ENCODE results near the gene LRRC14B.

Gene LRRC14B

GRCh38 chr5:145585-146323, 45.5 kb upstream of the LRRC14B start:
- peaks cover 5% of the 10 kb centered on the region for H3K27me3 Mint-ChIP-seq (ENCODE audit: low read depth)
- TF ChIP-seq, protein P1, sequence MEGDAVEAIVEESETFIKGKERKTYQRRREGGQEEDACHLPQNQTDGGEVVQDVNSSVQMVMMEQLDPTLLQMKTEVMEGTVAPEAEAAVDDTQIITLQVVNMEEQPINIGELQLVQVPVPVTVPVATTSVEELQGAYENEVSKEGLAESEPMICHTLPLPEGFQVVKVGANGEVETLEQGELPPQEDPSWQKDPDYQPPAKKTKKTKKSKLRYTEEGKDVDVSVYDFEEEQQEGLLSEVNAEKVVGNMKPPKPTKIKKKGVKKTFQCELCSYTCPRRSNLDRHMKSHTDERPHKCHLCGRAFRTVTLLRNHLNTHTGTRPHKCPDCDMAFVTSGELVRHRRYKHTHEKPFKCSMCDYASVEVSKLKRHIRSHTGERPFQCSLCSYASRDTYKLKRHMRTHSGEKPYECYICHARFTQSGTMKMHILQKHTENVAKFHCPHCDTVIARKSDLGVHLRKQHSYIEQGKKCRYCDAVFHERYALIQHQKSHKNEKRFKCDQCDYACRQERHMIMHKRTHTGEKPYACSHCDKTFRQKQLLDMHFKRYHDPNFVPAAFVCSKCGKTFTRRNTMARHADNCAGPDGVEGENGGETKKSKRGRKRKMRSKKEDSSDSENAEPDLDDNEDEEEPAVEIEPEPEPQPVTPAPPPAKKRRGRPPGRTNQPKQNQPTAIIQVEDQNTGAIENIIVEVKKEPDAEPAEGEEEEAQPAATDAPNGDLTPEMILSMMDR (IDR thresholded peaks at IDR 0.05; ENCODE audit: unreplicated experiment in 3 of 3): no peak
- H3K4me1 Mint-ChIP-seq: no peaks in the 10 kb centered on the region
- no peak overlapping the region for H3K4me3 Mint-ChIP-seq
- H3K36me3 Mint-ChIP-seq (ENCODE audit: low read depth): peaks cover 57% of the 10 kb centered on the region
- H3K27ac Mint-ChIP-seq: no peak overlapping the region
- H3K9me3 Mint-ChIP-seq: peaks cover 19% of the 10 kb centered on the region

DNA sequence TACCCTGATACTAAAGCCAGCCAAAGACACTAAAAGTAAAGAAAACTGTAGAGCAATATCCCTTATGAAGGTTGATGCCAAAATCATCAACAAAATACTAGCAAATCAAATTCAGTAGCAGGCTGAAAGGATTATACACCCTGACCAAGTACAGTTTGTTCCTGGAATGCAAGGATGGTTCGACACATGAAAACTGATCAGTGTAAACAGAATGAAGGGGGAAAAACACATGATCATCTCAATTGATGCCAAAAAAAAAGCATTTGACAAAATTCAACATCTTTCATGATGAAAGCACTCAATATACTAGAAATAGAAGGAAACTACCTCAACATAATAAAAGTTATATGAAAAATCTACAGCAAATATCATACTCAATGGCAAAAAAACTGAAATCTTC, 43.5 kb upstream of the LRRC14B start:
- peaks cover 5% of the 10 kb centered on the region for H3K27me3 Mint-ChIP-seq (ENCODE audit: low read depth)
- H3K9me3 Mint-ChIP-seq: peaks cover 19% of the 10 kb centered on the region
- H3K4me1 Mint-ChIP-seq: no peaks in the 10 kb centered on the region
- no peak overlapping the region for H3K27ac Mint-ChIP-seq
- H3K4me3 Mint-ChIP-seq: no peak overlapping the region
- TF ChIP-seq, protein P1 (IDR thresholded peaks at IDR 0.05; ENCODE audit: unreplicated experiment in 3 of 3): no peak
- peaks cover 56% of the 10 kb centered on the region for H3K36me3 Mint-ChIP-seq (ENCODE audit: low read depth)

DNA sequence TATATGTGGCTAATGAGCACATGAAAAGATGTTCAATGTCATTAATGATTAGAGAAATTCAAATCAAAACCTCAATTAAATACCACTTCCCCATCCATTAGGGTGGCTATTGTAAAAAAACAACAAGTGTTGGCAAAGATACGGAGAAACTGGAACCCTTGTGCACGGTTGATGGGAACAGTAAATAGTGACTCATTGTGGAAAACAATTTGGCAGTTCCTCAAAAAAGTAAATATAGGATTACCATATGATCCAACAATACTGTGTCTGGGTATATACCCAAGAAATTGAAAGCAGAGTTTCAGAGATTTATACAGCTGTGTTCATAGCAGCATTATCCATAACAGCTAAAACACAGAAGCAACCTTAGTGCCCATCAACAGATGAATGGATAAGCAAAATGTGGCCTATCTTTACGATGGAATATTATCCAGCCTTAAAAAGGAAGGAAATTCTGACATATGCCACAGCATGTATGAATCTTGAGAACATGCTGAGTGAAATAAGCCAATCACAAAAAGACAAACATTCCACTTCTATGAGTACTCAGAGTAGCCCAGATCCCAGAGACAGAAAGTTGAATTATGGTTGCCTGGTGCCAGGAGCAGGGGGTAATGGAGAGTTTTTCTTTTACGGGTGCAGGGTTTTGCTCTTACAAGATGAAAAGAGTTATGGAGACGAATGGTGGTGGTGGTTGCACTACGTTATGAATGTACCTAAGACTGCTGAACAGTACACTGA, 41.4 kb upstream of the LRRC14B start:
- TF ChIP-seq, protein P1 (IDR thresholded peaks at IDR 0.05; ENCODE audit: unreplicated experiment in 3 of 3): no peak
- no peak overlapping the region for H3K27ac Mint-ChIP-seq
- no peak overlapping the region for H3K4me3 Mint-ChIP-seq
- no peaks in the 10 kb centered on the region for H3K27me3 Mint-ChIP-seq (ENCODE audit: low read depth)
- peaks cover 17% of the 10 kb centered on the region for H3K9me3 Mint-ChIP-seq
- peaks cover 8% of the 10 kb centered on the region for H3K4me1 Mint-ChIP-seq
- H3K36me3 Mint-ChIP-seq (ENCODE audit: low read depth): peaks cover 60% of the 10 kb centered on the region

GRCh38 chr5:150746-151145, 40.5 kb upstream of the LRRC14B start:
- H3K4me3 Mint-ChIP-seq: no peak overlapping the region

DNA sequence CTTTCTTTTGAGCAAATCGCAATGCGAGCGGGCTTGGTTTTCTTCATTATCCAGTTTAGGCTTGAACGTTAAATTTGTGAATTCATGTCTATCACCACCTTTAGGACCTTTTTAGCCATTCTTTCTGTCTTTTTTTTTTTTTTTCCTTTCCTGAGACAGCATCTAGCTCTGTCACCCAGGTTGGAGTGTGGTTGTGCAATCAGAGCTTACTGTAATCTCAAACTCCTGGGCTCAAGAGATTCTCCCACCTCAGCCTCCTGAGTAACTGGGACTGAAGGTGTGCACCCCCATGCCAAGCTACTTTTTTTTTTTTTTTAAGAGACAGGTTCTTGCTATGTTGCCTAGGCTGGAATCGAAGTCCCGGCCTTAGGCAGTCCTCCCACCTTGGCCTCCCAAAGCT, 39.2 kb upstream of the LRRC14B start:
- H3K27me3 Mint-ChIP-seq (ENCODE audit: low read depth): no peaks in the 10 kb centered on the region

More at GRCh38 chr5:150746-151145, 40.5 kb upstream of the LRRC14B start:
- peaks cover 66% of the 10 kb centered on the region for H3K36me3 Mint-ChIP-seq (ENCODE audit: low read depth)
- H3K9me3 Mint-ChIP-seq: peaks cover 17% of the 10 kb centered on the region
- H3K4me1 Mint-ChIP-seq: peaks cover 16% of the 10 kb centered on the region
- TF ChIP-seq, protein P1 (IDR thresholded peaks at IDR 0.05; ENCODE audit: unreplicated experiment in 3 of 3): no peak
- H3K27me3 Mint-ChIP-seq (ENCODE audit: low read depth): no peaks in the 10 kb centered on the region
- H3K27ac Mint-ChIP-seq: no peak overlapping the region

More for the DNA sequence above, 39.2 kb upstream of the LRRC14B start:
- Mint-ChIP-seq H3K27ac (no peak overlapping the region), H3K4me1 (peaks cover 19% of the 10 kb centered on the region), H3K4me3 (no peak overlapping the region), H3K9me3 (peaks cover 13% of the 10 kb centered on the region), H3K36me3 (ENCODE audit: low read depth) (peaks cover 60% of the 10 kb centered on the region)
- TF ChIP-seq, protein P1 (IDR thresholded peaks at IDR 0.05; ENCODE audit: unreplicated experiment in 3 of 3): no peak
